Measurements from ENCODE around the gene MAST2. TPM values are rescaled to one million over a fixed set of nuclear protein-coding genes. Genes with fewer than 3 reads are reported as not detected.

MAST2 gene
- total and polyA plus RNA-seq, 2 of the 4 experiments (the other 2 are of a cell fraction), result 14.2 to 41.0 TPM

DNA sequence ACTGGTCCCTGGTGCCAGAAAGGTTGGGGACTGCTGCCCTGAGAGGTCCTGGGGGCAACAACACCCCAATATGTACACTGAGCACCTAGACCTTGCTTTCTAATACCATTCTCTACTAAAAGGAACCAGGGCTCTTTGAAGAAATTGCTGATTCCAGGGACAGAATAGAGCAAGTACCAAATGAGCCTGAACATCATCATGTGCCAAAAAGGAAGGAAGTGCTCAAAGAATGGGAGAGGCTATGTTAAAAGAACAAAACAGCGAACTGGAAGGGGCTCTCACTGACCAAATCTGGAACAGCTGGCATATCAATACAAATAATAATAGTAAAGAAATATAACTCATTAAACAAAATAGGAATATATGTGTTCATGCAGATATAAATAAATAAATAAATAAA lies 278.2 kb downstream of the MAST2 start:
- Histone ChIP-seq H3K14ac (replicated peaks; ENCODE audit: low read depth, low read length) (no peak overlapping the region), H3K18ac (ENCODE audit: low read depth, low read length) (no peak overlapping the region), H4K91ac (ENCODE audit: insufficient read depth, low read depth, low read length) (no peak overlapping the region), H3K9me1 (ENCODE audit: insufficient read depth, low read length) (peaks cover 2% of the 10 kb centered on the region), H3K9me3 (ENCODE audit: control insufficient read depth, insufficient read depth, low read length) (no peaks in the 10 kb centered on the region), H4K8ac (ENCODE audit: low read depth in 2 of 2, low read length in 2 of 2) (no peak overlapping the region), H4K20me1 (ENCODE audit: insufficient read depth, low read length) (no peaks in the 10 kb centered on the region), H2AK5ac (ENCODE audit: low read depth, low read length) (no peak overlapping the region), H3K4me3 (ENCODE audit: insufficient read depth, low read depth, low read length) (no peak overlapping the region), H3K27ac (ENCODE audit: insufficient read depth, low read length) (no peak overlapping the region), H3K36me3 (ENCODE audit: control insufficient read depth, insufficient read depth, low read length) (no peaks in the 10 kb centered on the region), H3K4ac (ENCODE audit: low read depth, low read length) (no peak overlapping the region), H2BK5ac (ENCODE audit: low read depth, low read length, poor library complexity, severe bottlenecking) (no peak overlapping the region), H3K79me1 (ENCODE audit: low read depth in 1 of 2, low read length in 2 of 2) (peaks cover 2 to 8% of the 10 kb centered on the region in 2 experiments; a peak in 2 of 4 replicates), H3K56ac (ENCODE audit: extremely low read depth, insufficient read depth, low read length) (no peak overlapping the region), H4K5ac (ENCODE audit: low read depth, low read length) (no peak overlapping the region), H3K27me3 (ENCODE audit: control insufficient read depth, insufficient read depth, low read length) (no peaks in the 10 kb centered on the region), H2AK9ac (replicated peaks; ENCODE audit: low read depth, low read length, poor library complexity) (no peak overlapping the region), H3K4me1 (ENCODE audit: control insufficient read depth, insufficient read depth, low read length) (peaks cover 3% of the 10 kb centered on the region; the same call in 1 of the 2 replicates), H2BK20ac (ENCODE audit: low read depth, low read length) (no peak overlapping the region), H2BK15ac (ENCODE audit: low read depth, low read length) (no peak overlapping the region), H3K4me2 (ENCODE audit: low read depth, low read length) (no peak overlapping the region), H2AFZ (replicated peaks; ENCODE audit: low read length, poor library complexity) (no peak overlapping the region), H2BK120ac (ENCODE audit: low read depth, low read length) (no peak overlapping the region), H3K23ac (ENCODE audit: low read depth, low read length) (no peak overlapping the region), H3K9ac (ENCODE audit: low read depth, low read length) (no peak overlapping the region)
- dilution Hi-C loops (cut with HindIII; ENCODE audit: low sequenced_read_pairs, unreplicated experiment) (no loop called here), in situ Hi-C loops (cut with MboI; ENCODE audit: low sequenced_read_pairs) (no loop called here), intact Hi-C loops (cut with micrococcal nuclease) (no loop called here)
- DNase-seq (no peak), ATAC-seq (ENCODE audit: low read depth) (no peak)
- no CpG with 5 or more reads among the region's 1 CpG for WGBS, 2 experiments (ENCODE audit: extremely low coverage in 2 of 2, insufficient read length in 1 of 2)
- TF ChIP-seq CHD1 (IDR thresholded peaks at IDR 0.05; ENCODE audit: low read depth, low read length) (no peak), CEBPB (IDR thresholded peaks at IDR 0.05; ENCODE audit: low read depth, low read length) (no peak), FOS (IDR thresholded peaks at IDR 0.05; ENCODE audit: low read depth, low read length) (no peak), MAZ (IDR thresholded peaks at IDR 0.05; ENCODE audit: borderline replicate concordance, low read depth, low read length) (no peak), MXI1 (IDR thresholded peaks at IDR 0.05; ENCODE audit: borderline replicate concordance, low read depth, low read length) (no peak), BHLHE40 (IDR thresholded peaks at IDR 0.05; ENCODE audit: low read depth, low read length) (no peak), SMC3 (IDR thresholded peaks at IDR 0.05; ENCODE audit: low read depth, low read length) (no peak), MAFK (IDR thresholded peaks at IDR 0.05; ENCODE audit: low read depth, low read length) (no peak), NFE2L2 (IDR thresholded peaks at IDR 0.05; ENCODE audit: low read depth, low read length) (no peak), POLR2A (IDR thresholded peaks at IDR 0.05; ENCODE audit: low read depth, low read length) (no peak), RFX5 (IDR thresholded peaks at IDR 0.05; ENCODE audit: low read depth, low read length) (no peak), RCOR1 (IDR thresholded peaks at IDR 0.05; ENCODE audit: insufficient replicate concordance, low read length) (no peak), RAD21 (IDR thresholded peaks at IDR 0.05; ENCODE audit: low read length) (no peak)
- TF ChIP-seq, protein P1, sequence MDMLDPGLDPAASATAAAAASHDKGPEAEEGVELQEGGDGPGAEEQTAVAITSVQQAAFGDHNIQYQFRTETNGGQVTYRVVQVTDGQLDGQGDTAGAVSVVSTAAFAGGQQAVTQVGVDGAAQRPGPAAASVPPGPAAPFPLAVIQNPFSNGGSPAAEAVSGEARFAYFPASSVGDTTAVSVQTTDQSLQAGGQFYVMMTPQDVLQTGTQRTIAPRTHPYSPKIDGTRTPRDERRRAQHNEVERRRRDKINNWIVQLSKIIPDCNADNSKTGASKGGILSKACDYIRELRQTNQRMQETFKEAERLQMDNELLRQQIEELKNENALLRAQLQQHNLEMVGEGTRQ (IDR thresholded peaks at IDR 0.05; ENCODE audit: low read depth, low read length), result no peak
- TF ChIP-seq, protein P2, sequence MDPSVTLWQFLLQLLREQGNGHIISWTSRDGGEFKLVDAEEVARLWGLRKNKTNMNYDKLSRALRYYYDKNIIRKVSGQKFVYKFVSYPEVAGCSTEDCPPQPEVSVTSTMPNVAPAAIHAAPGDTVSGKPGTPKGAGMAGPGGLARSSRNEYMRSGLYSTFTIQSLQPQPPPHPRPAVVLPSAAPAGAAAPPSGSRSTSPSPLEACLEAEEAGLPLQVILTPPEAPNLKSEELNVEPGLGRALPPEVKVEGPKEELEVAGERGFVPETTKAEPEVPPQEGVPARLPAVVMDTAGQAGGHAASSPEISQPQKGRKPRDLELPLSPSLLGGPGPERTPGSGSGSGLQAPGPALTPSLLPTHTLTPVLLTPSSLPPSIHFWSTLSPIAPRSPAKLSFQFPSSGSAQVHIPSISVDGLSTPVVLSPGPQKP (IDR thresholded peaks at IDR 0.05; ENCODE audit: borderline replicate concordance, low read depth, low read length), result no peak
- TF ChIP-seq, protein P3, sequence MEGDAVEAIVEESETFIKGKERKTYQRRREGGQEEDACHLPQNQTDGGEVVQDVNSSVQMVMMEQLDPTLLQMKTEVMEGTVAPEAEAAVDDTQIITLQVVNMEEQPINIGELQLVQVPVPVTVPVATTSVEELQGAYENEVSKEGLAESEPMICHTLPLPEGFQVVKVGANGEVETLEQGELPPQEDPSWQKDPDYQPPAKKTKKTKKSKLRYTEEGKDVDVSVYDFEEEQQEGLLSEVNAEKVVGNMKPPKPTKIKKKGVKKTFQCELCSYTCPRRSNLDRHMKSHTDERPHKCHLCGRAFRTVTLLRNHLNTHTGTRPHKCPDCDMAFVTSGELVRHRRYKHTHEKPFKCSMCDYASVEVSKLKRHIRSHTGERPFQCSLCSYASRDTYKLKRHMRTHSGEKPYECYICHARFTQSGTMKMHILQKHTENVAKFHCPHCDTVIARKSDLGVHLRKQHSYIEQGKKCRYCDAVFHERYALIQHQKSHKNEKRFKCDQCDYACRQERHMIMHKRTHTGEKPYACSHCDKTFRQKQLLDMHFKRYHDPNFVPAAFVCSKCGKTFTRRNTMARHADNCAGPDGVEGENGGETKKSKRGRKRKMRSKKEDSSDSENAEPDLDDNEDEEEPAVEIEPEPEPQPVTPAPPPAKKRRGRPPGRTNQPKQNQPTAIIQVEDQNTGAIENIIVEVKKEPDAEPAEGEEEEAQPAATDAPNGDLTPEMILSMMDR (conservative IDR thresholded peaks at IDR 0.05; ENCODE audit: low read depth, low read length), result no peak
- ChIA-PET POLR2A (ENCODE audit: unreplicated experiment) (no interaction called here), CTCF (no interaction called here)
- no TSS peak for BruUV-seq (replicated peaks)

Data from IMR-90 (cell line).